ENCODE data around the gene TBCEL.

DNA sequence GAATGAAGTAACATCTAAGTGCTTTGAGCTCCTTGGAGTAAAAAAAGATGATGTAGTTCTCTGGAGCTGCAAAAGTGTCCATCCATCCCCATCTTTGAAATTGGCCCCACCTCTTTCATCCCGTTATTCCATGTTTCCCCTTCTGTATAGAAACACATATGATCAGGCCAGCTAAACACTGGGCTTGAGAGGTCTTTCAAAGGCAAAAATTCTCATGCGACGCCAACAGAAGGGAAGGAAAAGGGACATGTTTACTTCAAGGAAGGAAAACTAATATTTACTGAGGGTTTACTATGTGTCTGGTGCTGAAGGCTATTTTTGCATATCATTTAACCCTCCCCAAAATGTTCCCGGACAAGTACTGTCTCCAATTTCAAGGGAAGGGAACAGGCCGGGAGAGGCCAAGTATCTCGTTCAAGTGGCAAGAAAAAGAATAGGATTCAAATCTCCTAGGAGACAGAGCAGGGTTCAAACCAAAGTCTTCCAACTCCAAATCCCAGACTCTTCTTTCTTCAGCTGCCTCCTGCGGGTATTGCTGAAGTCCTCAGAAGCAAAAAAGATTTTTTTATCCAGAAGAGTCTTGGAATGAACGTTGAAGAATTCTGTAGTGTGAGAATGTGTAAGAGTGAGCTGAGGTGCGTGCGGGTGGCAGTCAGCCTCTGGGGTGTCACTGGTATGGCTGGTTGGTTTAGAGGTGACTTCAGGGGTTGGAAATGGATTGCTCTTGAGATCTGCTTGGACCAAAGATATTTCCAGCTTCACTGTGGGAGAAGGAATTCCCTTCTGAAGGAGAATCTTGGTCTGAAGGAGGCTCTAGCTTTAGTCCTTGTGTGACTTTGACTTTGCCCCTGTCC, 87.2 kb downstream of the TBCEL start:
- TF ChIP-seq YY1 (IDR thresholded peaks at IDR 0.05) (no peak), CTCF (IDR thresholded peaks at IDR 0.05; ENCODE audit: low read depth, low read length, missing input control) (no peak), MAX (IDR thresholded peaks at IDR 0.05) (no peak)

All from liver (tissue), 2 donors.